ENCODE measurements around the gene TNFRSF25. TPM values are rescaled to one million over a fixed set of nuclear protein-coding genes. Genes with fewer than 3 reads are reported as not detected.
"Not testable (repeated sequence)": the region's sequence is repeated elsewhere in the genome, so short reads cannot be mapped to it uniquely, and the experiment has no call there.

The TNFRSF25 gene
- polyA plus RNA-seq, 2 donors: 23.9 to 53.9 TPM

DNA sequence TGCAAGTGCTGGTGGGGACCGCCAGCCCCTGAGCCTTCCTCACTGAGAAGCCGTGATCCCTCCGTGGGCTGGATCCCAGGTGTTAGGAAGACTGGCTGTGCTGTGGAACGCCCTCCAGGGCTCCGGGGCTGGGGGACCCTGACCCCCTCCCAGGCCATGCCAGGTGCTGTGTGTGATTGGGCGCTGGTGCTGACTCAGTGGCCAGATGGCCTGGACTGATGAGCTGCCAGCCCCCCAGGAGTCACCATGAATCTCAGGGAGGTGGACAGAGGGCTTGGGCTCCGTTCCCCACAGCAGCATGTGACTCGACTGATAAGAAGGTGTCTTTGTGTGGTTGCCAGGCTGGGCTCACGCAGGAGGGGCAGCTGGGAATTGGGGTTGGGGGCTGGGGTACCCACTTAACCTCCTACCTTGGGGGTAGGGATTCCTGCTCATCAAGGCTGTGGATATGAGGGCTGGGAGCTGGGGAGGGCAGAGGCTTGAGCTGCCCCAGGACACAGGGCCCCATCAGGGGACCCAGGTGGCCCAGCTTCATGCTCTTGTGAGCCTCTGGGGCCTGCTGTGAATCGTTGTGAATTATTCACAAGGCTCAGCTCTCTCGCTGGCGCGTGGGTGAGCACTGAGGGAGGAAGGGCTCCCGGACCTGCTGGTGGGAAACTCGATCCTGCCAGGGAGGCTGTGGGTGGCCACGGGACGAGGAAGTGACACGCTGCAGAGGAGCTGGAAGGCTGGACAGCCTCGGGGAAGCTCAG is 36.1 kb downstream of the TNFRSF25 start:
- H3K9me3 ChIP-seq (ENCODE audit: control insufficient read depth in 2 of 2, insufficient read depth in 1 of 2, low read depth in 1 of 2, low read length in 1 of 2); H3K27ac ChIP-seq (ENCODE audit: low read depth in 2 of 2, low read length in 1 of 2); H3K4me3 ChIP-seq (ENCODE audit: low read depth in 1 of 2, low read length in 2 of 2); H3K36me3 ChIP-seq (ENCODE audit: control insufficient read depth in 2 of 2, insufficient read depth in 2 of 2, low read length in 1 of 2); H3K27me3 ChIP-seq (ENCODE audit: control insufficient read depth in 1 of 2, insufficient read depth in 2 of 2, low read length in 2 of 2): not testable (repeated sequence)
- WGBS, 2 donors: 52 to 56% methylated on average over 18 to 19 of the region's 19 CpGs
- H3K4me1 ChIP-seq (ENCODE audit: control insufficient read depth in 2 of 2, insufficient read depth in 2 of 2, low read length in 1 of 2): peaks cover 0 to 24% of the 10 kb centered on the region in 2 donors

DNA sequence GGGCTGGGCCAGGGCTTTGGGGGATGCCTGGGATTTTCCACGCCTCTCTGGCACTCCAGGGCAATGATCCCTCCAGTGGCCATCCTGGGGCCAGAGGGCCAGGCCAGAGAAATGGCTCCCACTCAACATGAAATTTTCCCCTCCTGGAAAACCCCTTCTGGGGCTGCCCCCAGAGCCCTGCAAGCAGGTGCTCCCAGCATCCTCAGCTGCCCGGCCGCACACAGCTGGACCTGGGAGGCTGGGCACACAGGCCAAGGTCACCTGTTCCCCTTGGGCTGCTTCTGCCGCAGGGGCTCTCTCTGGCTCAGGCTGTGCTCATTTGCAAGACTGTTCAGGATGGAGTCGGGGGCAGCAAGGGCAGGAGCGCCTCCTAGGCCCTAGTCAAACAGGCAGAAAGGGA is 37.5 kb downstream of the TNFRSF25 start:
- H3K4me1 ChIP-seq (ENCODE audit: control insufficient read depth in 2 of 2, insufficient read depth in 2 of 2, low read length in 1 of 2): peaks cover 3 to 35% of the 10 kb centered on the region in 2 donors
- H3K9me3 ChIP-seq (ENCODE audit: control insufficient read depth in 2 of 2, insufficient read depth in 1 of 2, low read depth in 1 of 2, low read length in 1 of 2); H3K27me3 ChIP-seq (ENCODE audit: control insufficient read depth in 1 of 2, insufficient read depth in 2 of 2, low read length in 2 of 2); H3K36me3 ChIP-seq (ENCODE audit: control insufficient read depth in 2 of 2, insufficient read depth in 2 of 2, low read length in 1 of 2); H3K4me3 ChIP-seq (ENCODE audit: low read depth in 1 of 2, low read length in 2 of 2); H3K27ac ChIP-seq (ENCODE audit: low read depth in 2 of 2, low read length in 1 of 2): not testable (repeated sequence)
- WGBS, 2 donors: 82 to 83% methylated on average over 6 of the region's 6 CpGs

DNA sequence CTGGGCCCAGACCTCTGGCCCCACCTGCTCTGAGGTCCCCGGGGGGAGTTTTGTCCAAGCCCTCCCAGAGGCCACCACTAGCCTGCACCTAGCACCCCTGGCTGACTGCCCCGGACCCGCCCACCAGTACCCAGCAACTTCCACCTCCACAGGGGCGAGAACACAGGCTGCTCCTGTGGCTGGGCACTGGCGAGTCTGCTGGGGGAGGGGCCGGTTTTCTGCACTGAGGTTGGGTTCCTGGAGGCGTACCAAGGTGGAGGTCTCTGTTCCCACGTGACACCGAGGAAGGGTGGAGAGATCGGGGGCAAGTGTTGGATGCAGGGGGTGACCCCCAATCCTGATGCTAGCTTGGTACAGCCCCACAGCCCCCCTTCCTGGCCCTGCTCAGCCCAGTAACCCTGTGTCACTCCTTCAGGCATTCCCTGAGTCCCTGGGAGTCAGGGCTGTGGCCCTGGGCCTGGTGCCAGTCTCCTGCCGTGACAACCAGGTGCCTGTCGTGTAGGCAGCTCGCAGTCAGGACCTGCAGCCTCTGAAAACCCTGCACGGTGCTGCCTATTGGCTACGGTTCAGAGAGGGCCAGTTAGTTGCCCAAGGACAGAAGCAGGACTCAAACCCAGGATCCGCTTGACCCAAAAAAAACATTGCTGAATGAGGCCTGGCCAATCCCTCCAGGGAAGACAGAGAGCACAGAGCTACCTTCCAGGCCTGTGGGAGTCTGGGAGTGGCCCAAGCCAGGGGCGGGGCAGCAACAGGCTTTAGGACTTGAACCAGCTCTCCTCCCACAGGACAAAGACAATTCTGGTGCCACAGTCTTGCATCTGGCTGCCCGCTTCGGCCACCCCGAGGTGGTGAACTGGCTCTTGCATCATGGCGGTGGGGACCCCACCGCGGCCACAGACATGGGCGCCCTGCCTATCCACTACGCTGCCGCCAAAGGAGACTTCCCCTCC is 38.3 kb downstream of the TNFRSF25 start:
- Histone ChIP-seq H3K27ac (ENCODE audit: low read depth in 2 of 2, low read length in 1 of 2) (peak overlapping the region; percentile 36 to 77), H3K4me3 (ENCODE audit: low read depth in 1 of 2, low read length in 2 of 2) (no peak overlapping the region), H3K27me3 (ENCODE audit: control insufficient read depth in 1 of 2, insufficient read depth in 2 of 2, low read length in 2 of 2) (no peaks in the 10 kb centered on the region), H3K36me3 (ENCODE audit: control insufficient read depth in 2 of 2, insufficient read depth in 2 of 2, low read length in 1 of 2) (no peaks in the 10 kb centered on the region), H3K4me1 (ENCODE audit: control insufficient read depth in 2 of 2, insufficient read depth in 2 of 2, low read length in 1 of 2) (peaks cover 3 to 40% of the 10 kb centered on the region in 2 donors), H3K9me3 (ENCODE audit: control insufficient read depth in 2 of 2, insufficient read depth in 1 of 2, low read depth in 1 of 2, low read length in 1 of 2) (no peaks in the 10 kb centered on the region)
- WGBS, 2 donors: 60% methylated on average over 26 of the region's 26 CpGs

DNA sequence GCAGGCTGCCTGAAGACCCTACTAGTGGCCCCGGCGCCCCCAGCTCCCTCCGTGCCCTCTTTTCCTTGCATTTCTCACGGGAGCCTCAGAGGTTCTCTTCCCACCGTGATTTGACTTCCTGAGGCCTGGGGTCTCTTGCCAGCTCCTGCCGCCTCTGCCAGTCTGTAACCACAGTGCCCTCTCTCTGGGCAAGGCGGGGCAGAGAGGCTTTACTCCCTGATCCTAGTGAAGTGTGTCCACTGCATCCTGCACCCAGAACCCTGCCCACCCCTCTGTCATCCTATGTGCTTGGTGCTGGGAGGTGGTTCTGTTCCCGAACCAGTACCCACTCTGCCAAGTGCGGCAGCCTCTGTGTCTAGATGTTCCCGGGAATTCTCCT is 39.0 kb downstream of the TNFRSF25 start:
- Histone ChIP-seq H3K4me3 (ENCODE audit: low read depth in 1 of 2, low read length in 2 of 2) (no peak overlapping the region), H3K27me3 (ENCODE audit: control insufficient read depth in 1 of 2, insufficient read depth in 2 of 2, low read length in 2 of 2) (no peaks in the 10 kb centered on the region), H3K27ac (ENCODE audit: low read depth in 2 of 2, low read length in 1 of 2) (peak overlapping the region in 1 of 2 donors; percentile 77), H3K9me3 (ENCODE audit: control insufficient read depth in 2 of 2, insufficient read depth in 1 of 2, low read depth in 1 of 2, low read length in 1 of 2) (no peaks in the 10 kb centered on the region), H3K36me3 (ENCODE audit: control insufficient read depth in 2 of 2, insufficient read depth in 2 of 2, low read length in 1 of 2) (no peaks in the 10 kb centered on the region), H3K4me1 (ENCODE audit: control insufficient read depth in 2 of 2, insufficient read depth in 2 of 2, low read length in 1 of 2) (peaks cover 3 to 40% of the 10 kb centered on the region in 2 donors)
- 75 to 83% methylated on average over 10 of the region's 10 CpGs for WGBS, 2 donors

DNA sequence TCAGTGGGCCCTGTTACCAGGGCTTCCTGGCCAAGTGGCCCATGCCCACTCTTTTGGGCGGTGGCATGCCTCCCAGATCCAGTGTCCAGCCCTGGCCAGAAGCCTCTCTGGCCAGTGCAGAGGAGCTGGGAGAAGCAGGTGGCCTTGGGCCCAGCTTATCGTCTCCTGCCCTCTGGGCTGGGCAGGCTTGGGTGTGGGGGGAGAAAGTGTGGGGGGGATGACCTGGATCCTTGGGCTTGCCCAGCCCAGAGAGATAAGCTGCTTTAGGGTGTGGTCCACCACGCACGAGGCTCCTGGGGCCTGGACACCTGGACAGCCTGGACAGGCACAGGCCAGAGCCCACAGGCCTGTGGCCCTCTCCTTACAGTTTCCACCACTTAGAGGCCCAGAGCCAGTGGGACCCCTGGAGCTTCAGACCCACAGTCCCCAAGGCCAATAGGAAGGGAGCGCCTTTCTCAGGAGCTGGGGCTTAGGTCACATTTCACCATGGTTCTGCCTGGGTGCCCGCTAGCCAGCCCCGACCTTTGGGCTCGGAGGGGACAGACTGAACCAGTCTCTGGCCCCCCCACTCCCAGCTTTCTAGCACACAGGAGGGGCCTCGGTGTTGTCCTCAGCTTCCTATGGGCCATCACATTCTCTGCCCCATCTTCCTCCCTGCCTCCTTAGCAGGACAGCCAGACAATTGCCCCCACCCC is 39.5 kb downstream of the TNFRSF25 start:
- Histone ChIP-seq H3K36me3 (ENCODE audit: control insufficient read depth in 2 of 2, insufficient read depth in 2 of 2, low read length in 1 of 2) (no peaks in the 10 kb centered on the region), H3K9me3 (ENCODE audit: control insufficient read depth in 2 of 2, insufficient read depth in 1 of 2, low read depth in 1 of 2, low read length in 1 of 2) (no peaks in the 10 kb centered on the region), H3K4me1 (ENCODE audit: control insufficient read depth in 2 of 2, insufficient read depth in 2 of 2, low read length in 1 of 2) (peaks cover 3 to 40% of the 10 kb centered on the region in 2 donors), H3K27me3 (ENCODE audit: control insufficient read depth in 1 of 2, insufficient read depth in 2 of 2, low read length in 2 of 2) (no peaks in the 10 kb centered on the region), H3K4me3 (ENCODE audit: low read depth in 1 of 2, low read length in 2 of 2) (no peak overlapping the region), H3K27ac (ENCODE audit: low read depth in 2 of 2, low read length in 1 of 2) (no peak overlapping the region)
- 79 to 81% methylated on average over 8 to 9 of the region's 9 CpGs for WGBS, 2 donors

DNA sequence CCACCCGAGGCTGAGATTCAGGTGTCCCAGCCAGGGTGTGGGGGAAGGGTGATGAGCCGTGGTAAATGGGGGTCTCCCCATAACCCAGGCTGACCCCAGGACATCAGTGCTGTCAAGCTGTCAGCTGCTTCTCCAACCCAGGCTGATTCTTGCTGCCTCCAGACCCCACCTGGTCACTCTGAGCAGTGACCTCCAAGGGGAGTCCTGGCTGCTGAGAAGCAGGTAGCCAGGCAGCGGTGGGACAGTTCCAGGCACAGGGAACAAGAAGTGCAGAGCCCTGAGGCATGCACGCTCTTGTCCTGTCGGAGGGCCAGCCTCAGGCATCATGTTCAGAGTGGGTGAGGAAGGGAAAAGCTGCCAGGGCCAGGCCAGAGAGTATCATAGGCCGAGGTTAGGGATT is 40.3 kb downstream of the TNFRSF25 start:
- no peaks in the 10 kb centered on the region for H3K27me3 ChIP-seq (ENCODE audit: control insufficient read depth in 1 of 2, insufficient read depth in 2 of 2, low read length in 2 of 2)
- H3K4me1 ChIP-seq (ENCODE audit: control insufficient read depth in 2 of 2, insufficient read depth in 2 of 2, low read length in 1 of 2): peaks cover 6 to 41% of the 10 kb centered on the region in 2 donors
- no peak overlapping the region for H3K27ac ChIP-seq (ENCODE audit: low read depth in 2 of 2, low read length in 1 of 2)
- H3K36me3 ChIP-seq (ENCODE audit: control insufficient read depth in 2 of 2, insufficient read depth in 2 of 2, low read length in 1 of 2): no peaks in the 10 kb centered on the region
- 56 to 64% methylated on average over 6 of the region's 6 CpGs for WGBS, 2 donors
- no peaks in the 10 kb centered on the region for H3K9me3 ChIP-seq (ENCODE audit: control insufficient read depth in 2 of 2, insufficient read depth in 1 of 2, low read depth in 1 of 2, low read length in 1 of 2)
- peak overlapping the region in 1 of 2 donors; percentile 23 for H3K4me3 ChIP-seq (ENCODE audit: low read depth in 1 of 2, low read length in 2 of 2)

DNA sequence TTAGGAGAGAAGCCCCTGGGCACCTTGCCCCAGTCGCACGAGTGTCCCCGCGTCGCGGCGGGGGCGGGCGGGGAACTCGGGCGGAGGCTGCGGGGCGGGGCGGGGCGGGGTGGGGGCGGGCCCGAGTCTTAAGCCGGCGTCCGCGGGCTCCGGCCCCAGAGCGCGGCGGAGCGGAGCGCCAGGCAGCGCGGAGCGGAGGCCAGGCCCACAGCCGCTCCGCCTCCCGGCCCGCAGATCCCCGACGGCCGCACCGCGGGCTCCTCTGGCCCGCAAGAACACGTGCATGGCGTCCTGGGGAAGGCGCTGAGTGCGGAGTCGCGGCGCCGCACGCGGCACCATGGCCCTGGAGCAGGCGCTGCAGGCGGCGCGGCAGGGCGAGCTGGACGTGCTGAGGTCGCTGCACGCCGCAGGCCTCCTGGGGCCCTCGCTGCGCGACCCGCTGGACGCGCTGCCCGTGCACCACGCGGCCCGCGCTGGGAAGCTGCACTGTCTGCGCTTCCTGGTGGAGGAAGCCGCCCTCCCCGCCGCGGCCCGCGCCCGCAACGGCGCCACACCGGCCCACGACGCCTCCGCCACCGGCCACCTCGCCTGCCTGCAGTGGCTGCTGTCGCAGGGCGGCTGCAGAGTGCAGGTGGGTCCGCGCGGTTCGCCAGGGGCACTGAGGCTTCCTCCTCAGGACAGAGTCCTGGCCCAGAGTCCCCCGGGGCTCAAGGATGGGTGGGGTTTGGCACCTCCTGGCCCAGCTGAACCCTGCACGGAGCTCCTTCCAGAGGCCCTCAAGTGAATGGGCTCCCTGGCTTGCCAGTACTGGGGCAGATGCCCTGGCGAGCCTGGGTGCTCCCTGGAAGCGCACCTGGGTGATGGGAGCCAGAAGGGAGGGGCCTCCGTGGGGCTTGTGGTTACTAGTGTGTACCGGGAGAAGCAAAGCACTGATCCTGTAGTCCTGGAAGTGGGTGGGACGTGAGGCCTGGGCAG is 41.1 kb downstream of the TNFRSF25 start, which contains the start of gene ESPN:
Gene ESPN, plus strand, starts transcription at position 158 of the 975 bp plus-strand sequence. Its CDS starts 180 bp downstream, at position 338.
- Histone ChIP-seq H3K27ac (ENCODE audit: low read depth in 2 of 2, low read length in 1 of 2) (no peak within 1 kb of the TSS), H3K9me3 (ENCODE audit: control insufficient read depth in 2 of 2, insufficient read depth in 1 of 2, low read depth in 1 of 2, low read length in 1 of 2) (no peaks in the 10 kb centered on the region), H3K27me3 (ENCODE audit: control insufficient read depth in 1 of 2, insufficient read depth in 2 of 2, low read length in 2 of 2) (no peaks in the 10 kb centered on the region), H3K4me3 (ENCODE audit: low read depth in 1 of 2, low read length in 2 of 2) (peak within 1 kb of the TSS; percentile 23 to 42), H3K36me3 (ENCODE audit: control insufficient read depth in 2 of 2, insufficient read depth in 2 of 2, low read length in 1 of 2) (no peaks in the 10 kb centered on the region), H3K4me1 (ENCODE audit: control insufficient read depth in 2 of 2, insufficient read depth in 2 of 2, low read length in 1 of 2) (peaks cover 7 to 47% of the 10 kb centered on the region in 2 donors)
- 4% methylated on average over 62 to 99 of the region's 99 CpGs for WGBS, 2 donors

DNA sequence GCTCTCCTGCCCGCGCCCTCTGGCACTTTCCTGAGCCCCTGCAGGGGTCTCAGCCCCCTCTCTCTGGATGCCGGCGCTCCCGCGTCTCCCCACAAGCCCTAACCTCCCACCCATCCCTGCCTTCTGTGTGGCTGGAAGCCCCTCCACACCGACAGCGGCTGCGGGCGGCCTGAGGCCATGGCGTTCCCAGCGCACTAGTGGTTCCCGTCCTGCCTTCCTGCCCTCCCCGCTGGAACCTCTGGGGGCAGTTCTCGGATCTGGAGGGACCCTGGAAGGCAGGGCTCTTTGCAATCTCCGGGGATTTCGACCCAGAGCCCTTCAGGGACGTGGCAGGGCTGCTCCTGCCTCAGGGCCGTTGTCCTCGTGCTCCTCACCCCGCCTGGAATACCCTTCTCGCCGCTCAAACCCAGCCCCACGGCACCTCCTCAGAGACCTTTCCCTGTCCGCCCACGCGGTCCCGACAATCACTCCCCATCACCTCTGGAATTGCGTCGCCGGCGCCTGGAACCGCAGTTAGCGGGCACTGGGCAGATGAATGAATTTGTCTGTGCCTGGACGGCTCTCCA is 41.9 kb downstream of the TNFRSF25 start:
- H3K4me3 ChIP-seq (ENCODE audit: low read depth in 1 of 2, low read length in 2 of 2): peak overlapping the region in 1 of 2 donors; percentile 23
- 4 to 7% methylated on average over 35 of the region's 35 CpGs for WGBS, 2 donors
- no peaks in the 10 kb centered on the region for H3K36me3 ChIP-seq (ENCODE audit: control insufficient read depth in 2 of 2, insufficient read depth in 2 of 2, low read length in 1 of 2)
- no peak overlapping the region for H3K27ac ChIP-seq (ENCODE audit: low read depth in 2 of 2, low read length in 1 of 2)
- H3K4me1 ChIP-seq (ENCODE audit: control insufficient read depth in 2 of 2, insufficient read depth in 2 of 2, low read length in 1 of 2): peaks cover 7 to 48% of the 10 kb centered on the region in 2 donors
- no peaks in the 10 kb centered on the region for H3K9me3 ChIP-seq (ENCODE audit: control insufficient read depth in 2 of 2, insufficient read depth in 1 of 2, low read depth in 1 of 2, low read length in 1 of 2)
- no peaks in the 10 kb centered on the region for H3K27me3 ChIP-seq (ENCODE audit: control insufficient read depth in 1 of 2, insufficient read depth in 2 of 2, low read length in 2 of 2)

All from esophagus (tissue), 2 donors.